ENCODE results near the gene PPP1R2C.

PPP1R2C gene

GRCh38 chrX:42772874-42773273 is 5.1 kb downstream of the PPP1R2C start:
- TF ChIP-seq CTCF (conservative IDR thresholded peaks at IDR 0.05; ENCODE audit: control insufficient read depth, insufficient read depth, low read depth, low read length), result no peak
- H3K4me3 ChIP-seq (ENCODE audit: control insufficient read depth, low read depth, low read length), result no peak overlapping the region
- DNase-seq (ENCODE audit: low read depth), result no peak

DNA sequence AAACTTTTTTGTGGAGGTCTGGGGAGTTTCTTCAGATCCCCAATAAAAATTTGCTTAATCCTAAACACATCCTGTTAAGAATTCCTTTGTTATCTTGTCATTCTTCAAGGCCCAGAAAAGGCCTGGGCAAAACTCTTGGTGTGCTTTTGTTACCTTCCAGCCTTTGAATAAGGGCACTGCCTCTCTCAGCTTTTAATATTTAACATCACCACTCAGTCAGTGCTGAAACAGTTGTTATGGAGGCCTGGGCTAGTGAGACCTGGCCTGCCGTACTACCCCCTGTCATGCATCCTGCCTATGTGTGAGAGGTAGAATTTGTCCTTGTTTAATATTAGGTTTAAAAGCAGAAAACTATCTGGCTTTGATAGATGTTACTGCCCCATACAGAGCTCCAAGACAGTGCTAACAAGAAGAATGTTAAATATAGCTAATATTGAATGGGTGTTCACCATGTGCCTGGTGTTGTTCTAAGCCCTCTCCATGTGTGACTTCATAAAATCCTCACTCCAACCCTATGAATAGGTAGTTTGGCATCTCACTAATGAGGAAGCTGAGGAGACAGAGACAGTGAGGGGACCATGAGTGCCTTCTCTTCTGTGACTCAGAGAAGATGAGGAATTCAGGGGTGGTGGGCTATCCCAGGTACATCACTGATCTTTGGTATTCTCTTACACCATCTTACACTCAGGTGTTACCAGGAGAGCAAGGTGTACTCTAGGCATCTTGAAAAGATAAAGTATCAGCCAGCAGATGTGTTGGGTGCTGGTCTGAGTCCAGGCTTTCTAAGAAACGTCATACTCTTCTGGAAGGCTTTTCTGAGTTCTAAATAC is 6.2 kb downstream of the PPP1R2C start:
- no peak for DNase-seq (ENCODE audit: low read depth)
- H3K4me3 ChIP-seq (ENCODE audit: control insufficient read depth, low read depth, low read length), result no peak overlapping the region
- no peak for TF ChIP-seq CTCF (conservative IDR thresholded peaks at IDR 0.05; ENCODE audit: control insufficient read depth, insufficient read depth, low read depth, low read length)

GRCh38 chrX:42770566-42770965 is 7.4 kb downstream of the PPP1R2C start:
- no peak for TF ChIP-seq CTCF (conservative IDR thresholded peaks at IDR 0.05; ENCODE audit: control insufficient read depth, insufficient read depth, low read depth, low read length)
- no peak for DNase-seq (ENCODE audit: low read depth)

DNA sequence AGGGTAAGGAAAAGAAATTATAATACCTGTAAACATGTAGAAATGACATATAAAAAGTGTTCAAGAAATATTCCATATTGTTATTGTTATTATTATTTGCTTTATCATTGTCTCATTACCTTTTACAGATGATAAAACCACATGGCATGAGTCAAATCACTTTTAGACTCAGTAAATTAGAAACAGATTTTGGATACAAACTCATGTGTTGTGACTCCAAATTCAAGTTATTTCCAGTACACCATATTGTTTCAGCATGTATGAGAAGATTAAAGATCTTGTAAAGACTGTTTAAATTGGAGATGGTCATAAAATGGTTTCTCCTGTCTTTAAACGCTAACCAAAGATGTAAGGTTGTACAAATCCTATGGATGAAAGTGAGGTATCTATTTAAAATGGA is 18.1 kb downstream of the PPP1R2C start:
- TF ChIP-seq CTCF (conservative IDR thresholded peaks at IDR 0.05; ENCODE audit: control insufficient read depth, insufficient read depth, low read depth, low read length), result no peak
- H3K4me3 ChIP-seq (ENCODE audit: control insufficient read depth, low read depth, low read length), result no peak overlapping the region
- DNase-seq (ENCODE audit: low read depth), result peak; percentile 53

More at GRCh38 chrX:42770566-42770965, 7.4 kb downstream of the PPP1R2C start:
- no peak overlapping the region for H3K4me3 ChIP-seq (ENCODE audit: control insufficient read depth, low read depth, low read length)

GRCh38 chrX:42755815-42756214 is 22.1 kb downstream of the PPP1R2C start:
- TF ChIP-seq CTCF (conservative IDR thresholded peaks at IDR 0.05; ENCODE audit: control insufficient read depth, insufficient read depth, low read depth, low read length), result no peak
- no peak overlapping the region for H3K4me3 ChIP-seq (ENCODE audit: control insufficient read depth, low read depth, low read length)
- DNase-seq (ENCODE audit: low read depth), result peak; percentile 82

GRCh38 chrX:42754603-42755002 is 23.4 kb downstream of the PPP1R2C start:
- no peak overlapping the region for H3K4me3 ChIP-seq (ENCODE audit: control insufficient read depth, low read depth, low read length)
- no peak for TF ChIP-seq CTCF (conservative IDR thresholded peaks at IDR 0.05; ENCODE audit: control insufficient read depth, insufficient read depth, low read depth, low read length)
- no peak for DNase-seq (ENCODE audit: low read depth)

Measured in fibroblast of mammary gland (primary cell).